Subcutaneous adipose tissue (tissue), 4 donors: ENCODE results near the gene NTS. TPM values are rescaled to one million over a fixed set of nuclear protein-coding genes. Genes with fewer than 3 reads are reported as not detected.

ENCODE experiments used
- CTCF ChIP-seq: fragments of 450-650 bp; IDR thresholded peaks from one replicate; pipeline ENCODE4 v1.5.1; 2016; ENCODE audit warnings: low read depth, mild to moderate bottlenecking, control low read depth, antibody characterized with exemption, moderate library complexity
- total RNA-seq, 4 donors: library from RNA; depleted of rRNA; stranded (reverse); fragments of >200 nt; gene quantifications; one replicate each; pipeline ENCODE4 v1.1.0, GENCODE V29; 2016

NTS gene
- total RNA-seq = 1 to 10 TPM in 1 of 4 donors, not detected in 3; 4.3 TPM

- TF ChIP-seq CTCF = no peak
These were observed at the start of gene NTS for GRCh38 chr12:85874031-85874461. TSS of gene NTS (plus strand) at chr12:85874295. CDS start at chr12:85874404, 109 bp downstream.

- no peak for TF ChIP-seq CTCF
These were observed 48.3 kb upstream of the NTS start for GRCh38 chr12:85825746-85826145.

GRCh38 chr12:85828576-85828975 is 45.5 kb upstream of the NTS start:
- TF ChIP-seq CTCF = no peak

GRCh38 chr12:85829391-85829790 is 44.7 kb upstream of the NTS start:
- no peak for TF ChIP-seq CTCF

GRCh38 chr12:85831327-85831990 is 42.6 kb upstream of the NTS start:
- no peak for TF ChIP-seq CTCF

- TF ChIP-seq CTCF = no peak
These were observed 40.5 kb upstream of the NTS start for GRCh38 chr12:85833579-85833978.

- no peak for TF ChIP-seq CTCF
These were observed 39.7 kb upstream of the NTS start for GRCh38 chr12:85834378-85834777.
